Aorta (tissue), 5 donors: ENCODE measurements around the gene GJD3. TPM values are rescaled to one million over a fixed set of nuclear protein-coding genes. Genes with fewer than 3 reads are reported as not detected.
"Not testable (repeated sequence)": the region's sequence is repeated elsewhere in the genome, so short reads cannot be mapped to it uniquely, and the experiment has no call there.

Source experiments
- ATAC-seq: fragments of 200-7000 bp; cut with Tn5 transposase; one replicate; pipeline ENCODE4 v1.9.1; 2022; ENCODE audit warnings: moderate library complexity; ENCODE audit not compliant: low FRiP score
- DNase-seq, 2 donors: peaks; one replicate each; pipeline ENCODE4 v3.0.0-alpha.2; 2020
- H3K27ac ChIP-seq, 2 donors: one replicate each; pipeline ENCODE4 v1.5.1; 2013; ENCODE audit warnings: low read length in 2 of 2, mild to moderate bottlenecking in 2 of 2, moderate library complexity in 2 of 2, control low read depth in 1 of 2, inconsistent platforms in 1 of 2, low read depth in 1 of 2
- H3K27me3 ChIP-seq, 2 donors: one replicate each; pipeline ENCODE4 v1.6.1; 2013; ENCODE audit warnings: control low read depth in 1 of 2, low read length in 1 of 2, mild to moderate bottlenecking in 1 of 2, moderate library complexity in 1 of 2; ENCODE audit not compliant: insufficient read depth in 2 of 2, control insufficient read depth in 1 of 2
- H3K36me3 ChIP-seq, 2 donors: one replicate each; pipeline ENCODE4 v1.6.1; 2013; ENCODE audit warnings: control low read depth in 1 of 2, low read length in 1 of 2, mild to moderate bottlenecking in 1 of 2; ENCODE audit not compliant: insufficient read depth in 2 of 2, control insufficient read depth in 1 of 2
- H3K4me1 ChIP-seq, 2 donors: one replicate each; pipeline ENCODE4 v1.6.1; 2013; ENCODE audit warnings: low read length in 2 of 2, control low read depth in 1 of 2, mild to moderate bottlenecking in 1 of 2, moderate library complexity in 1 of 2; ENCODE audit not compliant: insufficient read depth in 2 of 2, control insufficient read depth in 1 of 2
- H3K4me3 ChIP-seq, 2 donors: one replicate each; pipeline ENCODE4 v1.5.1; 2013; ENCODE audit warnings: low read length in 2 of 2, control low read depth in 1 of 2, mild to moderate bottlenecking in 1 of 2
- H3K9me3 ChIP-seq: one replicate; pipeline ENCODE4 v1.6.1; 2013; ENCODE audit warnings: mild to moderate bottlenecking, low read length; ENCODE audit not compliant: control insufficient read depth
- WGBS, 2 donors: extraction: QIAGEN DNeasy Blood & Tissue Kit; methylation state at CpG; one replicate each; pipeline ENCODE4 v1.1.7; 2013; 5-methylcytosine and 5-hydroxymethylcytosine counted together
- intact Hi-C, 2 donors: fragments of 100-400 bp; cut with DNase I; formaldehyde crosslinking; loops; one replicate each; pipeline versions ENCODE4 v1.14.2 to v1.15.0; 2022
- polyA plus RNA-seq, 2 donors: library from polyadenylated mRNA; stranded (reverse); fragments of 200-250 nt; gene quantifications; one replicate each; pipeline ENCODE4 v1.2.3, GENCODE V29; 2013
- total RNA-seq, 2 donors: library from RNA; stranded (reverse); fragmentation: NEBNext Ultra II Directional; extraction: Animal tissue kit (Norgen Biotek cat#: 25700); gene quantifications; one replicate each; pipeline ENCODE4 v1.2.1, GENCODE V29; 2021
- donor health status: healthy with polysubstance abuse.
- donor health status: Bipolar disorder and iron deficiency.
- donor health status: DM: no; HTN: no; CAD: no.
- donor health status: DM: no; HTN: no; CAD: no.
- donor health status: DM: yes; HTN: yes; CAD: no.

The GJD3 gene
- total and polyA plus RNA-seq, 4 donors: 1.8 to 2.2 TPM; not detected in 2

GRCh38 chr17:40373324-40373723 is 8.8 kb upstream of the GJD3 start:
- WGBS, 2 donors: 87 to 91% methylated on average over 4 of the region's 4 CpGs

GRCh38 chr17:40372644-40373043 is 8.1 kb upstream of the GJD3 start:
- 76 to 78% methylated on average over 4 of the region's 4 CpGs for WGBS, 2 donors
- DNase-seq, ATAC-seq, intact Hi-C loops, H3K4me3 ChIP-seq, H3K4me1 ChIP-seq, H3K36me3 ChIP-seq, H3K27me3 ChIP-seq, H3K9me3 ChIP-seq, H3K27ac ChIP-seq: not testable (repeated sequence)

More at GRCh38 chr17:40373324-40373723, 8.8 kb upstream of the GJD3 start:
- Histone ChIP-seq H3K4me3 (no peak overlapping the region), H3K36me3 (no peaks in the 10 kb centered on the region), H3K27ac (no peak overlapping the region), H3K27me3 (no peaks in the 10 kb centered on the region), H3K9me3 (no peaks in the 10 kb centered on the region), H3K4me1 (no peaks in the 10 kb centered on the region)
- DNase-seq (no peak), ATAC-seq (no peak)
- intact Hi-C loops: no loop called here

DNA sequence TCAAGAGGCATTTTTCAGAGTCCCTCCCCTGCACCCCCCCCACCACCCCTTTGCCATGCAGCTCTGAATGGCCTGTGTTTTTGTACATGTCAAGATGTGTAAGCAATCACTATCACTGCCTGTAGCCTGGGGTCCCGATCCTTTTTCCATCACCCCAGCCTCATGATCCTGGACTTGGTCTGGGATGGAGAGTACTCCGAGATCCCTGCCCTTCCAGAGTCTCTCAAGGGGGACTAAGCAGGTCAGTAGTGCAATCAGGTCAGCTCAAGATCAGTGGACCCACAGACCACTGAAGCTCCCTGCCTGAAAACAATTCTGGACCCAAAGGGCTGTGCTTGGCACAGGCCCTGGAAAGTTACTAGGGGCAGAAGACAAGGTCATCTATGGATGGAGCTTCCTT is 7.5 kb upstream of the GJD3 start:
- H3K36me3 ChIP-seq: no peaks in the 10 kb centered on the region
- H3K4me3 ChIP-seq: no peak overlapping the region
- no peaks in the 10 kb centered on the region for H3K9me3 ChIP-seq
- no peak overlapping the region for H3K27ac ChIP-seq
- no peaks in the 10 kb centered on the region for H3K4me1 ChIP-seq
- intact Hi-C loops: no loop called here
- no peak for DNase-seq
- no peaks in the 10 kb centered on the region for H3K27me3 ChIP-seq
- no peak for ATAC-seq
- WGBS, 2 donors: 94 to 97% methylated on average over 2 of the region's 2 CpGs

GRCh38 chr17:40371261-40371929 is 6.9 kb upstream of the GJD3 start:
- no peaks in the 10 kb centered on the region for H3K27me3 ChIP-seq
- ATAC-seq (no peak), DNase-seq (no peak)
- no peak overlapping the region for H3K4me3 ChIP-seq
- intact Hi-C loops: no loop called here
- WGBS, 2 donors: 84 to 87% methylated on average over 16 of the region's 16 CpGs
- no peaks in the 10 kb centered on the region for H3K36me3 ChIP-seq
- no peak overlapping the region for H3K27ac ChIP-seq
- no peaks in the 10 kb centered on the region for H3K9me3 ChIP-seq
- no peaks in the 10 kb centered on the region for H3K4me1 ChIP-seq

- no peaks in the 10 kb centered on the region for H3K36me3 ChIP-seq
- H3K9me3 ChIP-seq: no peaks in the 10 kb centered on the region
- H3K27ac ChIP-seq: no peak overlapping the region
- H3K4me1 ChIP-seq: no peaks in the 10 kb centered on the region
- ATAC-seq (no peak), DNase-seq (no peak)
- no peak overlapping the region for H3K4me3 ChIP-seq
- WGBS, 2 donors: 91 to 93% methylated on average over 7 of the region's 7 CpGs
- intact Hi-C loops: no loop called here
- no peaks in the 10 kb centered on the region for H3K27me3 ChIP-seq
Observed at GRCh38 chr17:40369923-40370322, 5.4 kb upstream of the GJD3 start.

- peak in 1 of 2 donors; percentile 34 for DNase-seq
- H3K4me1 ChIP-seq, ATAC-seq, intact Hi-C loops, H3K27ac ChIP-seq, H3K36me3 ChIP-seq, H3K27me3 ChIP-seq, H3K9me3 ChIP-seq, H3K4me3 ChIP-seq: not testable (repeated sequence)
- 89 to 90% methylated on average over 8 to 9 of the region's 9 CpGs for WGBS, 2 donors
Observed at GRCh38 chr17:40367728-40368127, 3.2 kb upstream of the GJD3 start.

DNA sequence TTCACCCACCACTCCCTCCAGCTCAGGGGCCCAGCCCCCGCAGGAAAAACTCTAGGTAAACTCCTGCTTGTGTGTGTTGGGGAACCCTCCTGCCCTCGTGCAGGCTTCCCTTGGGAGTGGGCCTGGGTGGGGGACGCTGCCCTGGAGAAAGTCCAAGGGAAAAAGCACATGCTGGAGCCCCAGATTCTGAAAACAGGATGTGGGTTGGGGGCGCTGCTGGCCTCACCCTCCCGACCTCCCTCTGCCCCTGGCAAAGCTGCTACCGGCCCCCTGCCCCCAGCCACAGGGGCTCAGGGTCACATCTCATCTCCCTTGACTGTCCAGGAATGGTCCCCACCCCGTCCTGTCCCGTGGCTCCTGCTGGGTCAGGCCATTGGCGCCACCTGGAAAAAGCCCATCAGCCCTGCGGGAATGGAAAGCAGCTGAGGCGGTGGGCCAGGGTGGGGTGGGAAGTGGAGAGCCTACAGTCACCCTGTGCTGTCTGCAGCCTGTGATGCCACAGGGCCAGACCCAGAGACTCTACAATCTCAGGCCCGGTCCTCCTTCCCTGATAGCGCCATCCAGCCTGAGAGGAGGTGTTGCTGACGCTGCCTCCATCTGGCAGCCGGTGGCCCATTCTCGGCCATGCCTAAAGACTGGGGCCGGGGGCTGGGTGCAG is 2.5 kb upstream of the GJD3 start:
- no peaks in the 10 kb centered on the region for H3K9me3 ChIP-seq
- DNase-seq: peak in 1 of 2 donors; percentile 62
- 73 to 82% methylated on average over 15 to 17 of the region's 17 CpGs for WGBS, 2 donors
- no peak overlapping the region for H3K27ac ChIP-seq
- H3K27me3 ChIP-seq: no peaks in the 10 kb centered on the region
- intact Hi-C loops: no loop called here
- no peaks in the 10 kb centered on the region for H3K36me3 ChIP-seq
- no peak for ATAC-seq
- no peaks in the 10 kb centered on the region for H3K4me1 ChIP-seq
- no peak overlapping the region for H3K4me3 ChIP-seq

DNA sequence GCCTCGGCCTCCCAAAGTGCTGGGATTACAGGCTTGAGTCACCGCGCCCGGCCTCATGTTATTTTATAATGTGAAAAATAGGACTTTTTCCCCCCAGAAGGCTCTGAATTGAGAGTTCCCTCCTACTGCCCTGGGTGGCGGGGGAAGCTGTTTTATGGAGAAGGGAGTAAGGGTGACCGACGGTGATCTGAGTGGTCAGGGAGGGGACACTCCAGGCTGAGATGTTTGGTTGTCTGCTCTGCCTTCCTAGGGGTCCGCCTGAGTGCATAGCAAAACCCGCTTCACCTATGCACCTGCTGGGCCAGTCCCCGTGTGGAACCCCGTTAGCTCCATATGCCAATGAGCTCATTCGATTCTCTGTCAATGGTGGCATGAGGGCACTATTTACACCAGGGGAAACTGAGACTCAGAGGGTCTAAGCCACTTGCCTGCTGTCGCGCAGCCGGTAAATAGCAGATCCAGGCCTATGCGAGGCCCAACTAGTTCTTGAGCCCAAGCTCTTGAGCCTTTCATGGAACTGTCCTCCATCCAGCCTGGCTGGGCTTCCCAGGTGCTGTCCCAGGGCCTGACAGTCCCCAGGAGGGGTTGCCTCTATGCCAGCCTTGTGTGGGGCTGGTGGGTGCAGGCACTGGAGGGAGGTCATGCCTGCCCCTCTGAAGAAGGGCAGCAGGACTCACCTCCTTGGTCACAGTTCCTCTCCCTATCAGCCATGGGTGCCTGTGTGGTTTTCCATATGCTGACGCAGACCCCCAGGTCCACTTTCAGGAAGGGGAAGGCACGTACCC is 1.7 kb upstream of the GJD3 start:
- WGBS, 2 donors: 96 to 97% methylated on average over 18 of the region's 18 CpGs
- no peaks in the 10 kb centered on the region for H3K9me3 ChIP-seq
- no peaks in the 10 kb centered on the region for H3K36me3 ChIP-seq
- no peaks in the 10 kb centered on the region for H3K4me1 ChIP-seq
- no peak overlapping the region for H3K27ac ChIP-seq
- no peaks in the 10 kb centered on the region for H3K27me3 ChIP-seq
- no peak for ATAC-seq
- no peak overlapping the region for H3K4me3 ChIP-seq
- intact Hi-C loops: no loop called here
- DNase-seq: peak in 1 of 2 donors; percentile 64
